22Rv1 (cell line): ENCODE data around the gene SRGAP1.

Experiments
- ZFX ChIP-seq: fragments of 450-650 bp; IDR thresholded peaks from 2 replicates; pipeline ENCODE4 v1.6.1; 2017; ENCODE audit warnings: antibody characterized with exemption, borderline replicate concordance
- TF ChIP-seq, protein P1 (sequence below): fragments of 450-650 bp; IDR thresholded peaks from 2 replicates; pipeline ENCODE4 v1.5.1; 2017; ENCODE audit warnings: mild to moderate bottlenecking

- TF ChIP-seq, protein P1, sequence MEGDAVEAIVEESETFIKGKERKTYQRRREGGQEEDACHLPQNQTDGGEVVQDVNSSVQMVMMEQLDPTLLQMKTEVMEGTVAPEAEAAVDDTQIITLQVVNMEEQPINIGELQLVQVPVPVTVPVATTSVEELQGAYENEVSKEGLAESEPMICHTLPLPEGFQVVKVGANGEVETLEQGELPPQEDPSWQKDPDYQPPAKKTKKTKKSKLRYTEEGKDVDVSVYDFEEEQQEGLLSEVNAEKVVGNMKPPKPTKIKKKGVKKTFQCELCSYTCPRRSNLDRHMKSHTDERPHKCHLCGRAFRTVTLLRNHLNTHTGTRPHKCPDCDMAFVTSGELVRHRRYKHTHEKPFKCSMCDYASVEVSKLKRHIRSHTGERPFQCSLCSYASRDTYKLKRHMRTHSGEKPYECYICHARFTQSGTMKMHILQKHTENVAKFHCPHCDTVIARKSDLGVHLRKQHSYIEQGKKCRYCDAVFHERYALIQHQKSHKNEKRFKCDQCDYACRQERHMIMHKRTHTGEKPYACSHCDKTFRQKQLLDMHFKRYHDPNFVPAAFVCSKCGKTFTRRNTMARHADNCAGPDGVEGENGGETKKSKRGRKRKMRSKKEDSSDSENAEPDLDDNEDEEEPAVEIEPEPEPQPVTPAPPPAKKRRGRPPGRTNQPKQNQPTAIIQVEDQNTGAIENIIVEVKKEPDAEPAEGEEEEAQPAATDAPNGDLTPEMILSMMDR, result no peak
- no peak for TF ChIP-seq ZFX
Measured at GRCh38 chr12:63907561-63907960, 63.1 kb downstream of the SRGAP1 start.
